ENCODE data around the gene TFPT. TPM values are rescaled to one million over a fixed set of nuclear protein-coding genes. Genes with fewer than 3 reads are reported as not detected.

TFPT gene
- total RNA-seq, 4 donors from 2014 or later, result 0.88 to 37.1 (median 9.9) TPM

- intact Hi-C loops (cut with DNase I; ENCODE audit: low total_unique reads), result no loop called here
- Histone ChIP-seq H3K9me3 (no peaks in the 10 kb centered on the region), H3K36me3 (no peaks in the 10 kb centered on the region), H3K27me3 (no peaks in the 10 kb centered on the region), H3K4me1 (no peaks in the 10 kb centered on the region), H3K27ac (no peak overlapping the region), H3K4me3 (no peak overlapping the region)
- DNase-seq, result no peak
- TF ChIP-seq POLR2A (IDR thresholded peaks at IDR 0.05), result no peak
- TF ChIP-seq CTCF (IDR thresholded peaks at IDR 0.05), result no peak
Measured at GRCh38 chr19:54128796-54129616, 13.5 kb upstream of the TFPT start.

GRCh38 chr19:54128441-54128725 is 12.9 kb upstream of the TFPT start:
- no peak for DNase-seq
- Histone ChIP-seq H3K4me3 (no peak overlapping the region), H3K36me3 (no peaks in the 10 kb centered on the region), H3K4me1 (no peaks in the 10 kb centered on the region), H3K27ac (no peak overlapping the region), H3K9me3 (no peaks in the 10 kb centered on the region), H3K27me3 (no peaks in the 10 kb centered on the region)
- TF ChIP-seq CTCF (IDR thresholded peaks at IDR 0.05) (no peak), POLR2A (IDR thresholded peaks at IDR 0.05) (no peak)
- intact Hi-C loops (cut with DNase I; ENCODE audit: low total_unique reads), result no loop called here

GRCh38 chr19:54127688-54128440 is 12.4 kb upstream of the TFPT start:
- Histone ChIP-seq H3K27me3 (no peaks in the 10 kb centered on the region), H3K36me3 (no peaks in the 10 kb centered on the region), H3K4me1 (no peaks in the 10 kb centered on the region), H3K4me3 (no peak overlapping the region), H3K9me3 (no peaks in the 10 kb centered on the region), H3K27ac (no peak overlapping the region)
- no peak for TF ChIP-seq POLR2A (IDR thresholded peaks at IDR 0.05)
- no peak for TF ChIP-seq CTCF (IDR thresholded peaks at IDR 0.05)
- no peak for DNase-seq
- intact Hi-C loops (cut with DNase I; ENCODE audit: low total_unique reads), result no loop called here

GRCh38 chr19:54125713-54126112 is 10.3 kb upstream of the TFPT start:
- no peaks in the 10 kb centered on the region for H3K36me3 ChIP-seq

More at GRCh38 chr19:54125713-54126112, 10.3 kb upstream of the TFPT start:
- Histone ChIP-seq H3K9me3 (no peaks in the 10 kb centered on the region), H3K4me1 (no peaks in the 10 kb centered on the region), H3K27me3 (no peaks in the 10 kb centered on the region), H3K4me3 (no peak overlapping the region), H3K27ac (no peak overlapping the region)
- intact Hi-C loops (cut with DNase I; ENCODE audit: low total_unique reads), result no loop called here
- no peak for DNase-seq
- TF ChIP-seq CTCF (IDR thresholded peaks at IDR 0.05) (no peak), POLR2A (IDR thresholded peaks at IDR 0.05) (no peak)

All from uterus (tissue), 4 donors.